Naive thymus-derived CD4-positive, alpha-beta T cell (primary cell): ENCODE results near the gene PRSS36. TPM values are rescaled to one million over a fixed set of nuclear protein-coding genes. Genes with fewer than 3 reads are reported as not detected.

Experiments used
- ATAC-seq: fragments of 150-1000 bp; cut with Tn5 transposase; 2 replicates; pipeline ENCODE4 v1.10.0; 2021; ENCODE audit warnings: mild to moderate bottlenecking, moderate library complexity
- CTCF ChIA-PET: fragments of 350-600 bp; sonication (Branson Sonifier 250); formaldehyde crosslinking; loops from one replicate; lab custom pipeline; 2021; ENCODE audit warnings: antibody characterized with exemption; lab: Charles Lee
- POLR2A ChIA-PET: fragments of 350-600 bp; sonication (Branson Sonifier 250); formaldehyde crosslinking; loops from one replicate; lab custom pipeline; 2021; ENCODE audit warnings: antibody characterized with exemption, inconsistent platforms; lab: Charles Lee
- DNase-seq, 9 donors: peaks; one replicate each; pipeline versions ENCODE4 v3.0.0 to v3.0.0-alpha.2; 2020 to 2022; ENCODE audit warnings: mixed read lengths in 1 of 9
- H3K27ac ChIP-seq: one replicate; pipeline ENCODE4 v1.7.0; 2013; ENCODE audit warnings: mild to moderate bottlenecking, low read depth, low read length, moderate library complexity
- H3K27me3 ChIP-seq, 2 donors: one replicate each; pipeline ENCODE4 v1.7.0; 2013; ENCODE audit warnings: low read length in 2 of 2, mild to moderate bottlenecking in 2 of 2, moderate library complexity in 2 of 2; ENCODE audit not compliant: control insufficient read depth in 2 of 2, insufficient read depth in 2 of 2
- H3K36me3 ChIP-seq, 3 experiments: 1 replicate in 2 of 3; 2 replicates in 1 of 3; pipeline ENCODE4 v1.7.0; 2013; ENCODE audit warnings: low read length in 3 of 3, mild to moderate bottlenecking in 3 of 3, moderate library complexity in 1 of 3; ENCODE audit not compliant: insufficient read depth in 3 of 3, control insufficient read depth in 2 of 3
- H3K4me1 ChIP-seq, 2 donors: one replicate each; pipeline ENCODE4 v1.7.0; 2013; ENCODE audit warnings: low read length in 2 of 2, mild to moderate bottlenecking in 2 of 2, moderate library complexity in 1 of 2; ENCODE audit not compliant: control insufficient read depth in 2 of 2, insufficient read depth in 2 of 2
- H3K4me3 ChIP-seq: 2 replicates; pipeline ENCODE4 v1.7.0; 2013; ENCODE audit warnings: mild to moderate bottlenecking, low read length
- H3K9me3 ChIP-seq, 3 experiments: 1 replicate in 2 of 3; 2 replicates in 1 of 3; pipeline ENCODE4 v1.7.0; 2013; ENCODE audit warnings: low read length in 3 of 3; ENCODE audit not compliant: control insufficient read depth in 2 of 3
- H3K27ac Mint-ChIP-seq, 9 donors: one replicate each; pipeline ENCODE4 v1.8.0; 2020 to 2022; ENCODE audit warnings: mixed read lengths in 9 of 9, mild to moderate bottlenecking in 8 of 9, moderate library complexity in 5 of 9, inconsistent platforms in 2 of 9
- H3K27me3 Mint-ChIP-seq, 5 donors: one replicate each; pipeline ENCODE4 v1.8.0; 2021 to 2022; ENCODE audit warnings: mixed read lengths in 5 of 5, mild to moderate bottlenecking in 1 of 5
- H3K36me3 Mint-ChIP-seq, 5 donors: one replicate each; pipeline ENCODE4 v1.8.0; 2020 to 2022; ENCODE audit warnings: mixed read lengths in 5 of 5, mild to moderate bottlenecking in 3 of 5, inconsistent platforms in 1 of 5
- H3K4me1 Mint-ChIP-seq, 7 donors: one replicate each; pipeline ENCODE4 v1.8.0; 2020 to 2022; ENCODE audit warnings: mixed read lengths in 7 of 7, mild to moderate bottlenecking in 3 of 7, inconsistent platforms in 1 of 7
- H3K4me3 Mint-ChIP-seq, 10 donors: one replicate each; pipeline ENCODE4 v1.8.0; 2020 to 2022; ENCODE audit warnings: mild to moderate bottlenecking in 10 of 10, mixed read lengths in 10 of 10, moderate library complexity in 6 of 10, inconsistent platforms in 2 of 10
- H3K9me3 Mint-ChIP-seq, 11 donors: one replicate each; pipeline ENCODE4 v1.8.0; 2020 to 2022; ENCODE audit warnings: mixed read lengths in 11 of 11, mild to moderate bottlenecking in 4 of 11, inconsistent platforms in 1 of 11, moderate library complexity in 1 of 11
- intact Hi-C, 2 donors: fragments of 100-400 bp; cut with micrococcal nuclease; formaldehyde crosslinking; loops; one replicate each; pipeline ENCODE4 v1.15.1; 2023
- polyA plus RNA-seq, 2 donors: library from polyadenylated mRNA; unstranded; fragments of 300-500 nt; fragmentation: Illumina TruSeq; gene quantifications; one replicate each; pipeline ENCODE4 v1.2.3, GENCODE V29; 2021
- total RNA-seq, 6 experiments: library from RNA in 5 of 6; stranded (reverse) in 5 of 6; gene quantifications; 1 replicate in 5 of 6; 2 replicates in 1 of 6; pipeline ENCODE4 v1.2.3 and lab custom pipeline; 2021 to 2026

The PRSS36 gene
- total and polyA plus RNA-seq, 7 experiments from 2014 or later: 0.13 to 2.9 (median 1.2) TPM

GRCh38 chr16:31132303-31132979 is 17.4 kb downstream of the PRSS36 start:
- no peak overlapping the region for H3K4me3 ChIP-seq
- ChIA-PET CTCF (interaction anchor here (1.1 kb wide), 1 partner anchor 21 kb away, joined by 3 read pairs; no protein-coding TSS in a partner anchor), POLR2A (no interaction called here)
- H3K9me3 ChIP-seq: no peaks in the 10 kb centered on the region
- peaks cover 3 to 14% (median 9%) of the 10 kb centered on the region in 7 donors for H3K4me1 Mint-ChIP-seq
- peaks cover 5 to 63% (median 6%) of the 10 kb centered on the region in 3 experiments for H3K36me3 ChIP-seq
- no peaks in the 10 kb centered on the region for H3K27me3 Mint-ChIP-seq
- H3K27ac ChIP-seq: no peak overlapping the region
- no peak for DNase-seq
- H3K36me3 Mint-ChIP-seq: peaks cover 0 to 10% (median 4%) of the 10 kb centered on the region in 5 donors
- no peak overlapping the region for H3K4me3 Mint-ChIP-seq
- intact Hi-C loops: no loop called here
- H3K27me3 ChIP-seq: no peaks in the 10 kb centered on the region
- ATAC-seq: no peak
- no peaks in the 10 kb centered on the region for H3K4me1 ChIP-seq
- no peak overlapping the region for H3K27ac Mint-ChIP-seq
- H3K9me3 Mint-ChIP-seq: no peaks in the 10 kb centered on the region

GRCh38 chr16:31131841-31132271 is 18.0 kb downstream of the PRSS36 start:
- Histone ChIP-seq H3K4me3 (no peak overlapping the region), H3K9me3 (no peaks in the 10 kb centered on the region), H3K4me1 (no peaks in the 10 kb centered on the region), H3K27me3 (no peaks in the 10 kb centered on the region), H3K27ac (no peak overlapping the region), H3K36me3 (peaks cover 5 to 69% (median 8%) of the 10 kb centered on the region in 3 experiments)
- DNase-seq: no peak
- Mint-ChIP-seq H3K9me3 (no peaks in the 10 kb centered on the region), H3K4me1 (peaks cover 3 to 14% (median 9%) of the 10 kb centered on the region in 7 donors), H3K4me3 (no peak overlapping the region), H3K27me3 (no peaks in the 10 kb centered on the region), H3K36me3 (peaks cover 0 to 10% (median 4%) of the 10 kb centered on the region in 5 donors), H3K27ac (no peak overlapping the region)
- ChIA-PET CTCF (interaction anchor here (1.1 kb wide), 1 partner anchor 20 kb away, joined by 3 read pairs; no protein-coding TSS in a partner anchor), POLR2A (interaction anchor here (0.7 to 1.9 kb wide), 2 partner anchors 10 to 71 kb away, joined by 3 to 8 read pairs; partner anchors contain the start of gene PYCARD)
- intact Hi-C loops: no loop called here
- ATAC-seq: no peak

GRCh38 chr16:31131416-31131815 is 18.4 kb downstream of the PRSS36 start:
- Mint-ChIP-seq H3K36me3 (peaks cover 0 to 11% (median 4%) of the 10 kb centered on the region in 5 donors), H3K9me3 (no peaks in the 10 kb centered on the region), H3K4me3 (no peak overlapping the region), H3K27me3 (no peaks in the 10 kb centered on the region), H3K27ac (no peak overlapping the region), H3K4me1 (peaks cover 3 to 15% (median 9%) of the 10 kb centered on the region in 7 donors)
- H3K27me3 ChIP-seq: no peaks in the 10 kb centered on the region
- peaks cover 5 to 70% (median 8%) of the 10 kb centered on the region in 3 experiments for H3K36me3 ChIP-seq
- DNase-seq: no peak
- no peak overlapping the region for H3K4me3 ChIP-seq
- intact Hi-C loops: no loop called here
- no peaks in the 10 kb centered on the region for H3K9me3 ChIP-seq
- H3K4me1 ChIP-seq: no peaks in the 10 kb centered on the region
- H3K27ac ChIP-seq: no peak overlapping the region
- CTCF ChIA-PET: interaction anchor here (1.1 kb wide), 1 partner anchor 20 kb away, joined by 3 read pairs; no protein-coding TSS in a partner anchor
- POLR2A ChIA-PET: interaction anchor here (0.7 to 1.9 kb wide), 2 partner anchors 10 to 71 kb away, joined by 3 to 8 read pairs; partner anchors contain the start of gene PYCARD
- no peak for ATAC-seq

- intact Hi-C loops: no loop called here
- Histone ChIP-seq H3K4me1 (no peaks in the 10 kb centered on the region), H3K27me3 (no peaks in the 10 kb centered on the region), H3K4me3 (no peak overlapping the region), H3K27ac (no peak overlapping the region), H3K9me3 (no peaks in the 10 kb centered on the region), H3K36me3 (peaks cover 5 to 74% (median 9%) of the 10 kb centered on the region in 3 experiments)
- H3K27me3 Mint-ChIP-seq: no peaks in the 10 kb centered on the region
- peaks cover 0 to 16% (median 4%) of the 10 kb centered on the region in 5 donors for H3K36me3 Mint-ChIP-seq
- no peak overlapping the region for H3K27ac Mint-ChIP-seq
- DNase-seq (no peak), ATAC-seq (no peak)
- no peak overlapping the region for H3K4me3 Mint-ChIP-seq
- H3K9me3 Mint-ChIP-seq: no peaks in the 10 kb centered on the region
- CTCF ChIA-PET: no interaction called here
- POLR2A ChIA-PET: interaction anchor here (1.9 kb wide), 1 partner anchor 11 kb away, joined by 8 read pairs; no protein-coding TSS in a partner anchor
- peaks cover 3 to 20% (median 11%) of the 10 kb centered on the region in 7 donors for H3K4me1 Mint-ChIP-seq
Observed at GRCh38 chr16:31130899-31131298, 19.0 kb downstream of the PRSS36 start.

- Mint-ChIP-seq H3K27ac (peak overlapping the region in 2 of 9 donors; percentile 31 to 58), H3K27me3 (no peaks in the 10 kb centered on the region), H3K9me3 (no peaks in the 10 kb centered on the region), H3K4me3 (no peak overlapping the region), H3K4me1 (peaks cover 3 to 22% (median 11%) of the 10 kb centered on the region in 7 donors), H3K36me3 (peaks cover 0 to 18% (median 4%) of the 10 kb centered on the region in 5 donors)
- Histone ChIP-seq H3K36me3 (peaks cover 5 to 77% (median 13%) of the 10 kb centered on the region in 3 experiments), H3K27me3 (no peaks in the 10 kb centered on the region), H3K9me3 (no peaks in the 10 kb centered on the region), H3K4me1 (no peaks in the 10 kb centered on the region), H3K4me3 (no peak overlapping the region), H3K27ac (no peak overlapping the region)
- intact Hi-C loops: no loop called here
- ChIA-PET CTCF (no interaction called here), POLR2A (interaction anchor here (1.9 kb wide), 1 partner anchor 11 kb away, joined by 8 read pairs; no protein-coding TSS in a partner anchor)
- ATAC-seq: no peak
- no peak for DNase-seq
Observed at GRCh38 chr16:31130336-31130891, 19.5 kb downstream of the PRSS36 start.

GRCh38 chr16:31129568-31130335 is 20.1 kb downstream of the PRSS36 start:
- no peak overlapping the region for H3K27ac ChIP-seq
- peaks cover 5 to 82% (median 13%) of the 10 kb centered on the region in 3 experiments for H3K36me3 ChIP-seq
- POLR2A ChIA-PET: interaction anchor here (0.7 to 2.2 kb wide), 2 partner anchors 12 to 50 kb away, joined by 4 to 6 read pairs; partner anchors contain the start of genes FUS and KAT8

More at GRCh38 chr16:31129568-31130335, 20.1 kb downstream of the PRSS36 start:
- Histone ChIP-seq H3K4me1 (no peaks in the 10 kb centered on the region), H3K9me3 (no peaks in the 10 kb centered on the region), H3K4me3 (no peak overlapping the region), H3K27me3 (no peaks in the 10 kb centered on the region)
- ATAC-seq (no peak), DNase-seq (no peak)
- Mint-ChIP-seq H3K27me3 (no peaks in the 10 kb centered on the region), H3K9me3 (no peaks in the 10 kb centered on the region), H3K4me3 (peak overlapping the region in 1 of 10 donors; percentile 12), H3K36me3 (peaks cover 0 to 18% (median 4%) of the 10 kb centered on the region in 5 donors), H3K4me1 (peaks cover 3 to 22% (median 11%) of the 10 kb centered on the region in 7 donors), H3K27ac (no peak overlapping the region)
- intact Hi-C loops: no loop called here
- CTCF ChIA-PET: interaction anchor here (1.4 kb wide), 1 partner anchor 14 kb away, joined by 3 read pairs; no protein-coding TSS in a partner anchor
